ENCODE measurements around the gene KCNJ10.

KCNJ10 gene

DNA sequence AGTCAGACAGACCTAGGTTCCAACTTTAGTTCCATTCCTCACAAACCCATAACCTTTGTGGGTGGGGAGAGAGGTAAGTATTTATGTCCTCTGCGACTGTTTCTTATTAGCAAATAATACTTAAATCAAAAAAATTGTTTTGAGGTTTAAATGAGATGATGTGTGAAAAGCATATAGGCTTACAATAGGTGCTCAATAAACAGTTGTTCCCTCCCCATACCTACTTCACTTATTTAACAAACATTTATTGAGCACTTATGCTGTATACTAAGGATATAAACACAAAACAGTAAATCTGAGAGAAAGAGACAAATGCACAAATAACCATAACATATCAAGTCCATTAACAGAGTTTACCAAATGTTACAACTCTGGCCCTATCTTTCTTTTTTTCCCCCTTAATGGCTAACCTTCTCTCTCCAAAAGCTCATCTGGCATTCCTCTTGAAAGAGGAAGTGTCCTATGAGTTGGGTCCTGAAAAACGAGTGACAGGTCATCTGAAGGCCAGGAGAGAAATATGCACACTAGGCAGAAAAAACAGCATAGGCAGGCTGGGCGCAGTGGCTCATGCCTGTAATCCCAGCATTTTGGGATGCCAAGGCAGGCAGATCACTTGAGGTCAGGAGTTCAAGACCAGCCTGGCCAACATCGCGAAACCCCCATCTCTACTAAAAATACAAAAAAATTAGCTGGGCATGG, 48.4 kb downstream of the KCNJ10 start:
- DNase-seq: no peak

GRCh38 chr1:160020196-160020595, 49.8 kb downstream of the KCNJ10 start:
- no peak for DNase-seq

DNA sequence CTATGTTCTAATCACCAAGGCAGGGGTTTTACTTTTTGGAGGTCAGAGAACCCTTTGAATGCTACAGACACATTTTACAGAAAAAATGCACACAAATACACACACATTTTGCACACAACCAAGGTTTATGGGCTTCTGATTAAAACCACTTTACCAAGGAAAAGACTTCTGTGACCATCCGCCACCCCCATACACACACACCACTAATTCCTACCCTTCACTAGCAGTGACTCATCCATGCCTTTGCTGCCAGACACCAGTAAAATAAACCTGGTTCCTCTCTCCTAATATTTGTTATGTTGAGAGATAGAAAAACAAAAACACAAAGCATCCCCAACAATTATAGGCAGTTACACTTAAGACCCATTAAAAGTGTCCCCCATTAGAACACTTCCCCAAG, 51.1 kb downstream of the KCNJ10 start:
- DNase-seq: no peak

DNA sequence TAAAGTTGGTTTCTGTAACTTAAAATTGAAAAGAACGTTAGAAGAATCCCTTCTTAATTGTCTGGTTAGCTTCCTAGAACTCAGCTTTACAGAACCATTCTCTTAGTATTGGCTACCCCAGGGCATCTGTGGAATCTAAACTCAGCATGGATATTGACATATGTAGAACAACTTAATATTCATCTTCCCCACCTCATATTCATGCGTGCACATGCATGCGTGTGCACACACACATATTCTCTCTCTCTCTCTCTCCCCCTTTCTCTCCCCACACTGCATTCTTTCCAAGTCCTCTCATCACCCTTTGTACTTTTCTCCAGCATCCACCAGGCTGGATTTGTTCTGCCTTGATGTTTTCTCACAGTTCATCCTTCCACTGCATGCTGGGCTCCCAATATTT, 51.6 kb downstream of the KCNJ10 start:
- no peak for DNase-seq

DNA sequence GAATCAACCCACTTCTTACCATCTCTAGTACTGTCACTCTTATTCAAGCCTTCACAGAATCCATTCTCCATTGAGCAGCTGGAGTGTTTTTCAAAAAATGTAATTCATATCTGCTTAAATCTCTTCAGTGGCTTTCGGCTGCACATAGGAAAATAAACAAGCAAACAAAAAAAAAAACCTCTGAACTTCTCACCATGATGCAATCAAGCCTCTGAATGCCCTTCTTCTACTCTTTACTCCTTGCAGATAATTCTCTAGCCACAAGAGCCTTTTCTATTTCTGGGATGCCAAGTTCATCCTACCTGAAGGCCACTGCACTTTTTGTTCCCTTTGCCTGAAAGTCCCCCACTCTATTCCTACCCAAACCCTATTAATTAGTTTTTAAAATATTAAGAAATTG, 52.4 kb downstream of the KCNJ10 start:
- no peak for DNase-seq

DNA sequence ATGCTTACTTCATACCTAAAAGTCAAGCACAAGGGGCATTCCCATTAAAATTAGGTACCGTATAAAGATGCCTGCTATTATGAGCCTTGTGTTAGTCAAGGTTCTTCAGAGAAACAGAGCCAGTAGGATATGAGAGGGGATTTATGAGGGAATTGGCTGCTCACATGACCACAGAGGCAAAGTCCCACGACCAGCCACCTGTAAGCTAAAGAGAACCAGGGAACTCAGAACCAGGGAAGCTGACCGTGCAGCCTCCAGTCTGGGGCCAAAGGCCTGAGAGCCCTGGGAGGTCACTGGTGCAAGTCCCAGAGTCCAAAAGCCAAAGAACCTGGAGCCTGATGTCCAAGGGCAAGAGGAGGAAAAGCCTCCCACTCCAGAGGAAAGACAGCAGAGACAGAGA, 58.2 kb downstream of the KCNJ10 start:
- no peak for DNase-seq

- no peak for DNase-seq
Measured at GRCh38 chr1:160009801-160010200, 60.2 kb downstream of the KCNJ10 start.

DNA sequence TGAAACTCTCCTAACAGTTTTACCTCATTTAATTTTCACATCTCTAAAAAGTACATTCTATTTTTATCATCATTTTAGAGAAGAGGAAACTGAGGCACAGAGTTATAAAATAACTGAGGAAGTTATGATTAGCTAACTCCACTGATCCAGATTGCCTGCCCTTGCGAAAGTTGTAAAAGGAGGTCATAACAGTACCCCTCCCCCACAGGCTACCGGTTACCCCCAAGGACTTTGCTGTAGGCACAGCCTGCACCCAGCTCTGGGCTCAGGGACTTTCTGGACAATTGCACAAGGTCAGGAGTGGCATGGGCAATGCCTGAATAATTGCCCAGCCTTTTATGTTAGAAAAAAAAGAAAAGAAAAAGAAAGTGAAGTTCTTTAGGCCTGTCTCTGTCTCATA, 60.9 kb downstream of the KCNJ10 start:
- no peak for DNase-seq

GRCh38 chr1:160007577-160008200, 62.3 kb downstream of the KCNJ10 start:
- no peak for DNase-seq

GRCh38 chr1:160006312-160006940, 63.5 kb downstream of the KCNJ10 start:
- DNase-seq: peak; percentile 77

- no peak for DNase-seq
Measured at GRCh38 chr1:160005070-160005469, 64.9 kb downstream of the KCNJ10 start.

GRCh38 chr1:160004425-160004824, 65.5 kb downstream of the KCNJ10 start:
- no peak for DNase-seq

DNA sequence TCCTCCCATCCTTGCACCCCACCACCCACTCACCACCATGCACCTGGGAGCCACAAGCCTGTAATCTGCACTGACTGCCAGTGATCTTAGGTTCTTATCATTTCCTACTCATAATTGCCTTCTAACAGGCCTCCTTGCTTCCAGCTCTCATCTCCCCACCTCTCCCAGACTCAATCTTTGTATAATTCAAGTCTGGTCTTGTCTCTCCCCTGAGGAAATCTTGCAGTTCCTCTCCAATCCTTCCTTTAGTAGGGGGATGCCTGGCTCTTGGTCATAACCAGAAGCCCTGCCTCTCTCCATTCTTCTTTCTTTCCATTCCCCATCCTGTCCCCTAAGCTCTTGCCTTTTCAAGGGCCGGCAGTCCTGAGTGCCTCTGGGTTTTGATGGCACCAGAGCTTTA, 66.0 kb downstream of the KCNJ10 start:
- no peak for DNase-seq

- DNase-seq: no peak
Measured at GRCh38 chr1:160001440-160001839, 68.5 kb downstream of the KCNJ10 start.

GRCh38 chr1:159999204-159999603, 70.8 kb downstream of the KCNJ10 start:
- no peak for DNase-seq

DNA sequence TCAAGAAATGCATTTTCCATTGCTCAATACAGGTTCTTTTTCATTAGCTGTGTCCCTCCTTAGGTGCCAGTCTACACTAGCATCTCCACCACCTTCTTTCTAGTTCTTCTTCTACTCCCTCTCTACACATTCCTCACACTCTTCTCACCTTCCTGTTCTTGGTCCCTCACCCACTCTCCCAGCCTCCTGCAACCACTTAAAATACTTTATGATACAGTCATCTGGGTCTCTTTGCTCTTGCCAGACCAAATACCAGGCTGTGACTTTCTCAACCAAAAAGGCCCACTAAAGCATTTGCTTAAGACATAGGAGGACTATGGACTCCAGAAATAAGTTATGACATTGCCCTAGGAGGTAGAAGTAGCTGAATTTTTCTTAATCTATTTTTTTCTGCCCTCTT, 73.3 kb downstream of the KCNJ10 start:
- DNase-seq: no peak

DNA sequence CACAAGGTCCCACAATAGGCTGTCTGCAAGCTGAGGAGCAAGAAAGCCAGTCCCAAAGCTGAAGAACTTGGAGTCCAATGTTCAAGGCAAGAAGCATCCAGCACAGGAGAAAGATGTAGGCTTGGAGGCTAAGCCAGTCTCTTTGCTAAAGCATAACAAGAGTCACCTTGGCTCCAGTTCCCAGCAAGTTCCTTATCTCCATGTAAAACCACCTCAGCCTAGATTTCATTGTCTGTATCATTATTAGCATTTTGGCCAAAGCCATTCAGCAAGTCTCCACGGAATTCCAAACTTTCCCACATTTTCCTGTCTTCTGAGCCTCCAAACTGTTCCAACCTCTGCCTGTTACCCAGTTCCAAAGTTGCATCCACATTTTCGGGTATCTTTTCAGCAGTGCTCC, 75.1 kb downstream of the KCNJ10 start:
- no peak for DNase-seq

DNA sequence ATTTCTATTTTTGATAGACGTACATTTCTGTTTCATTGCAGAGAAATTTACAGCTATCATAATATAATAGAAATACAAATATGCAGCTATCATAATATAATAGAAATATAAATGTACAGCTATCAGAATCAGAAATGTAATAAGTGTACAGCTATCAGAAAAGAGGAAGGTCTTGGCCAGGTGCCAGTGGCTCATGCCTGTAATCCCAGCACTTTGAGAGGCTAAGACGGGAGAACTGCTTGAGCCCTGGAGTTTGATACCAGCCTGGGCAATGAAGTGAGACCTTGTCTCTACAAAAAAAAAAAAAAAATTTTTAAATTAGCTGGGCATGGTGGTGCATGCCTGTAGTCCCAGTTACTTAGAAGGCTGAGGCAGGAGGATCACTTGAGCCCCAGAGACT, 76.0 kb downstream of the KCNJ10 start:
- no peak for DNase-seq

DNA sequence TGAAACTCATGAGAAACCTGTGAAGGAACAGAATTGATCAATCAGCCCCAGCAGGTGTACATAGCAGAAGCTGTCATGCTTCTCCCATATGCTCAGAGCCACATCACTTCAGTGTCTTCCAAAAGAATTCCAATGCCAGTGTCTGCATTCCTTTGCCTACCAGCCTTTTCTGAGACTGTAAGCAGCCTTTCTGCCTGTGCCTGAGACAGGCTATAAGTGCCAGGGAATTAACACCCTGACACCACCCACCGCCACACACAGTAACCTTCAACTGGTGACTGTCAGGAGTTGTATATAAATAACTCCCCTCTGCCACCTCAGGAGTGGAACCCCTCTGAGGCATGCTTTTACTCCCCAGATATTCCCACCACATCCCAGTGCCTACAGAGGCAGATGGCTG, 77.8 kb downstream of the KCNJ10 start:
- no peak for DNase-seq

DNA sequence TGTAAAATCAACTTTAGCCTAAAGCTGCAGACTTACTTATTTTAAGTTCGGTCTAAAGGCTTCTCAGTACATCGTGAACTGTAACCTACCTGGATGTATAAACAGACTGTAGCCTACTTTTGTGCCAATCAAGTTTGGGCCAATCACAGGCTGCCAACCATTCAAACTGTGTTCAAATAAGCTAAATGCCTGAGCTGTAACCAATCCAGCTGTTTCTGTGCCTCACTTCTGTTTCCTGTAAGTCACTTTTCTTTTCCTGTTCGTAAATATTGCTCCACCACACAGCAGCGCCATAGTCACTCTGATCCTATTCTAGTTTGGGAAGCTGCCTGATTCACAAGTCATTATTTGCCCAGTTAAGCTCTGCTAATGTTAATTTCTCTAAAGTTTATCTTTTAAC, 78.4 kb downstream of the KCNJ10 start:
- peak; percentile 4 for DNase-seq

DNA sequence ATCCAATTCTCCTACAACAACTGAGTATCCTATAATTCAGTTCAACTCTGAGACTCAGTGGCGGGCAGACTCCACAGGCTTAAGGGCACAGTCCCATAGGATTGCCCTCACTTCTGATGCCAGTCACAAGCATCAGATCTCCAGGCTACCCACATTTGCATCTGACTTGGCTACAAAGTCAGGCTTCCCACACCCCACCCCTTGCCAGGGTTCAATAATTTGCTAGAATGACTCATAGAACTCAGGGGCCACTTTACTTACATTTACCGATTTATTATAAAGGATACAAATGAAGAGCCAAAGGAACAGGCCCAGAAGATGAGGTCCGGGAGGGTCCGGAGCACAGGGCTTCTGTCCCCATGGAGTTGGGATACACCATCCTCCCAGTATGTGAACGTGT, 80.0 kb downstream of the KCNJ10 start:
- no peak for DNase-seq

DNA sequence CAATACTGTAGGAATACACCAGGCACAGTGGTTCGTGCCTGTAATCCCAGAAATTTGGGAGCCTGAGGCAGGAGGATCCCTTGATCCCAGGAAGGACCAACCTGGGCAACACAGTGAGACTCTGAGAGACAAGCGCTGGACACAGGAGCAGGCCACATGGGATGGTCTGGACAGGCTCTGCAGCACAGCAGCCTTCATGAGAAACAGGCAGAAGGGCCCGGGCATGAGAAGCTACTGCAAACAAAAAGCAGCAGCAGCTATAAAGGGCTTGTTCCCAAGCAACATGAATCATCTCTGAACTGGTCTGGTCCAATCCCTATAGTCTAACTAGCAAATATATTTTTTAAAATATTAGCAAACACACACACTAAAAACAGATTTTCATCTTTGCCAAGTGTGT, 80.4 kb downstream of the KCNJ10 start:
- no peak for DNase-seq

GRCh38 chr1:159988006-159988405, 82.0 kb downstream of the KCNJ10 start:
- no peak for DNase-seq

DNA sequence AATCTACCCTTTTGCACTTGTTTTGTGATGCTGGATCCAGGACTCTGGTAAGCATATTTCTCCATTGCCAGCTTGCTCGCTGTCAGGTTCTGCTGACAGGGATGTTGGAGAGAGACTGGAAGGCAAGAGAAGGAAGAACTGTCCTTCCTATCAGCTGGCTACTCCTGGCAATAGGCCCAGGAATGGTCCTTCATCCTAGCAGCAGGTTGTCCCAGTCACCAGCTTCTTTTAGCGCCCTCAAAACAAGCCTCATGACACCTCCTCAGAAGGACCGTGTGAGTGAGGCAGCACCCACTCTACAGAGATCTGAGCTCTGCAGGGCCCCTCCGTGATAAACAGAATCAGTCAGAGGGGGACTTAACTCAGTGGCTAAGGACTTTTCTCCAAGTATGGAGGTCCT, 82.8 kb downstream of the KCNJ10 start:
- DNase-seq: no peak

- no peak for DNase-seq
Measured at GRCh38 chr1:159986531-159986930, 83.4 kb downstream of the KCNJ10 start.

Data from CD4-positive, alpha-beta T cell treated with Interleukin-6 for 4 hours (primary cell).